SK-N-SH treated with all-trans-retinoic acid at 6 μM for 48 hours (cell line): ENCODE results near the gene NHERF2.

Experiments
- ATAC-seq: fragments of 200-7000 bp; cut with Tn5 transposase; 3 replicates; pipeline ENCODE4 v1.9.1; 2020; ENCODE audit warnings: mild to moderate bottlenecking, moderate library complexity
- ARNTL ChIP-seq: fragments of 450-650 bp; formaldehyde crosslinking; IDR thresholded peaks from 2 replicates; pipeline ENCODE4 v1.5.0; 2020; ENCODE audit warnings: low read depth, mild to moderate bottlenecking, moderate library complexity, borderline replicate concordance
- CREB5 ChIP-seq: fragments of 250-450 bp; sonication (Bioruptor Pico); IDR thresholded peaks from 2 replicates; pipeline ENCODE4 v1.5.1; 2020; ENCODE audit warnings: low read depth, mild to moderate bottlenecking, moderate library complexity
- CSDC2 ChIP-seq: fragments of 250-450 bp; sonication (Bioruptor Pico); IDR thresholded peaks from 2 replicates; pipeline ENCODE4 v1.5.0; 2020; ENCODE audit warnings: mild to moderate bottlenecking, moderate library complexity
- ESRRG ChIP-seq: fragments of 250-450 bp; sonication (Bioruptor Pico); IDR thresholded peaks from 2 replicates; pipeline ENCODE4 v1.6.1; 2021; ENCODE audit warnings: mild to moderate bottlenecking
- GLIS3 ChIP-seq: fragments of 250-450 bp; sonication (Bioruptor Pico); IDR thresholded peaks from 2 replicates; pipeline ENCODE4 v1.5.0; 2020; ENCODE audit warnings: mild to moderate bottlenecking, moderate library complexity
- ISL1 ChIP-seq: fragments of 250-450 bp; sonication (Bioruptor Pico); IDR thresholded peaks from 2 replicates; pipeline ENCODE4 v2.1.2; 2022; ENCODE audit warnings: mild to moderate bottlenecking, moderate library complexity
- OSR1 ChIP-seq: fragments of 250-450 bp; sonication (Bioruptor Pico); IDR thresholded peaks from 2 replicates; pipeline ENCODE4 v1.8.0; 2022; ENCODE audit warnings: moderate library complexity, mild to moderate bottlenecking, inconsistent platforms
- POU6F1 ChIP-seq: fragments of 250-450 bp; sonication (Bioruptor Pico); IDR thresholded peaks from 2 replicates; pipeline ENCODE4 v1.8.0; 2021; ENCODE audit warnings: low read depth, mild to moderate bottlenecking, moderate library complexity, borderline replicate concordance
- SNAI2 ChIP-seq: fragments of 250-450 bp; sonication (Bioruptor Pico); IDR thresholded peaks from 2 replicates; pipeline ENCODE4 v1.5.0; 2020; ENCODE audit warnings: mild to moderate bottlenecking, moderate library complexity
- TCF4 ChIP-seq: fragments of 250-450 bp; sonication (Bioruptor Pico); IDR thresholded peaks from 2 replicates; pipeline ENCODE4 v1.8.0; 2021; ENCODE audit warnings: mild to moderate bottlenecking, moderate library complexity, borderline replicate concordance
- TOX ChIP-seq: fragments of 250-450 bp; sonication (Bioruptor Pico); IDR thresholded peaks from 2 replicates; pipeline ENCODE4 v1.8.0; 2021; ENCODE audit warnings: mild to moderate bottlenecking, moderate library complexity, borderline replicate concordance
- ZC3H10 ChIP-seq: fragments of 250-450 bp; sonication (Bioruptor Pico); IDR thresholded peaks from 2 replicates; pipeline ENCODE4 v1.5.1; 2021; ENCODE audit warnings: mild to moderate bottlenecking, moderate library complexity
- ZFP3 ChIP-seq: fragments of 250-450 bp; sonication (Bioruptor Pico); IDR thresholded peaks from 2 replicates; pipeline ENCODE4 v1.5.0; 2020; ENCODE audit warnings: mild to moderate bottlenecking, moderate library complexity
- ZFP30 ChIP-seq: fragments of 450-650 bp; formaldehyde crosslinking; IDR thresholded peaks from 2 replicates; pipeline ENCODE4 v1.5.0; 2022; ENCODE audit warnings: mild to moderate bottlenecking, moderate library complexity
- ZNF565 ChIP-seq: fragments of 450-650 bp; formaldehyde crosslinking; conservative IDR thresholded peaks from 2 replicates; pipeline ENCODE4 v1.5.0; 2020; ENCODE audit warnings: low read depth, mild to moderate bottlenecking, moderate library complexity
- ZNF70 ChIP-seq: fragments of 450-650 bp; formaldehyde crosslinking; IDR thresholded peaks from 2 replicates; pipeline ENCODE4 v1.5.0; 2020; ENCODE audit warnings: mild to moderate bottlenecking, moderate library complexity
- ZNF8 ChIP-seq: fragments of 450-650 bp; formaldehyde crosslinking; IDR thresholded peaks from 2 replicates; pipeline ENCODE4 v1.5.0; 2020; ENCODE audit warnings: mild to moderate bottlenecking, moderate library complexity
- TF ChIP-seq, protein P1 (sequence below): fragments of 250-450 bp; sonication (Bioruptor Pico); IDR thresholded peaks from 2 replicates; pipeline ENCODE4 v1.5.0; 2020; ENCODE audit warnings: mild to moderate bottlenecking, moderate library complexity
- TF ChIP-seq, protein P2 (sequence below): fragments of 250-450 bp; sonication (Bioruptor Pico); IDR thresholded peaks from 2 replicates; pipeline ENCODE4 v1.8.0; 2020; ENCODE audit warnings: mild to moderate bottlenecking, moderate library complexity, borderline replicate concordance

NHERF2 gene

GRCh38 chr16:2074071-2074470, 47.4 kb downstream of the NHERF2 start:
- TF ChIP-seq ZNF8 (CRISPR knock-in tag) (no peak), SNAI2 (CRISPR knock-in tag) (no peak), ARNTL (CRISPR knock-in tag) (no peak), POU6F1 (CRISPR knock-in tag) (no peak), ZFP3 (CRISPR knock-in tag) (no peak), GLIS3 (CRISPR knock-in tag) (no peak), OSR1 (CRISPR knock-in tag) (no peak), ZC3H10 (no peak), TCF4 (CRISPR knock-in tag) (no peak), ZFP30 (CRISPR knock-in tag) (no peak), CSDC2 (CRISPR knock-in tag) (no peak)
- TF ChIP-seq, protein P1, sequence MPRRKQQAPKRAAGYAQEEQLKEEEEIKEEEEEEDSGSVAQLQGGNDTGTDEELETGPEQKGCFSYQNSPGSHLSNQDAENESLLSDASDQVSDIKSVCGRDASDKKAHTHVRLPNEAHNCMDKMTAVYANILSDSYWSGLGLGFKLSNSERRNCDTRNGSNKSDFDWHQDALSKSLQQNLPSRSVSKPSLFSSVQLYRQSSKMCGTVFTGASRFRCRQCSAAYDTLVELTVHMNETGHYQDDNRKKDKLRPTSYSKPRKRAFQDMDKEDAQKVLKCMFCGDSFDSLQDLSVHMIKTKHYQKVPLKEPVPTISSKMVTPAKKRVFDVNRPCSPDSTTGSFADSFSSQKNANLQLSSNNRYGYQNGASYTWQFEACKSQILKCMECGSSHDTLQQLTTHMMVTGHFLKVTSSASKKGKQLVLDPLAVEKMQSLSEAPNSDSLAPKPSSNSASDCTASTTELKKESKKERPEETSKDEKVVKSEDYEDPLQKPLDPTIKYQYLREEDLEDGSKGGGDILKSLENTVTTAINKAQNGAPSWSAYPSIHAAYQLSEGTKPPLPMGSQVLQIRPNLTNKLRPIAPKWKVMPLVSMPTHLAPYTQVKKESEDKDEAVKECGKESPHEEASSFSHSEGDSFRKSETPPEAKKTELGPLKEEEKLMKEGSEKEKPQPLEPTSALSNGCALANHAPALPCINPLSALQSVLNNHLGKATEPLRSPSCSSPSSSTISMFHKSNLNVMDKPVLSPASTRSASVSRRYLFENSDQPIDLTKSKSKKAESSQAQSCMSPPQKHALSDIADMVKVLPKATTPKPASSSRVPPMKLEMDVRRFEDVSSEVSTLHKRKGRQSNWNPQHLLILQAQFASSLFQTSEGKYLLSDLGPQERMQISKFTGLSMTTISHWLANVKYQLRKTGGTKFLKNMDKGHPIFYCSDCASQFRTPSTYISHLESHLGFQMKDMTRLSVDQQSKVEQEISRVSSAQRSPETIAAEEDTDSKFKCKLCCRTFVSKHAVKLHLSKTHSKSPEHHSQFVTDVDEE (CRISPR knock-in tag) = no peak
- TF ChIP-seq, protein P2, sequence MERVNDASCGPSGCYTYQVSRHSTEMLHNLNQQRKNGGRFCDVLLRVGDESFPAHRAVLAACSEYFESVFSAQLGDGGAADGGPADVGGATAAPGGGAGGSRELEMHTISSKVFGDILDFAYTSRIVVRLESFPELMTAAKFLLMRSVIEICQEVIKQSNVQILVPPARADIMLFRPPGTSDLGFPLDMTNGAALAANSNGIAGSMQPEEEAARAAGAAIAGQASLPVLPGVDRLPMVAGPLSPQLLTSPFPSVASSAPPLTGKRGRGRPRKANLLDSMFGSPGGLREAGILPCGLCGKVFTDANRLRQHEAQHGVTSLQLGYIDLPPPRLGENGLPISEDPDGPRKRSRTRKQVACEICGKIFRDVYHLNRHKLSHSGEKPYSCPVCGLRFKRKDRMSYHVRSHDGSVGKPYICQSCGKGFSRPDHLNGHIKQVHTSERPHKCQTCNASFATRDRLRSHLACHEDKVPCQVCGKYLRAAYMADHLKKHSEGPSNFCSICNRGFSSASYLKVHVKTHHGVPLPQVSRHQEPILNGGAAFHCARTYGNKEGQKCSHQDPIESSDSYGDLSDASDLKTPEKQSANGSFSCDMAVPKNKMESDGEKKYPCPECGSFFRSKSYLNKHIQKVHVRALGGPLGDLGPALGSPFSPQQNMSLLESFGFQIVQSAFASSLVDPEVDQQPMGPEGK (CRISPR knock-in tag) = no peak
- TF ChIP-seq, all 23 proteins: peak for 0
- no peak for ATAC-seq

DNA sequence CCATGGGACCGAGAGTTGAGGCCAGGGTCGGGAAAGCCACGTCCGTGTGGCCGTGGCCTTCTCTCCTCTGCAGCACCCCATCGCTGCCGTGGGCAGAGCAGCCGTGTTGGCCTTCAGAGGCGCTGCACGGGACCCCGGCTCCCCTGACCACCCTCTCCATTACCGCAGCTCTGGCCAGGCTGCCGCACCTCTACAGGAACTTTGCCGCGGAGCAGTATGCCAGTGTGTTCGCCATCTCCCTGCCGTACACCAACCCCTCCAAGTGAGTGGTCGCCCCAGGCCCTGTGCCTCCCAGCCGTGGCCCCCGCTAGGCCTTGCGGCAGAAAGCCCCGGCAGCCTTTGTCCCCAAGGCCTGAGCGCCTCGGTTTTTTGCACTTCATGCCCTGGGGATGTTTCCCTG, 48.9 kb downstream of the NHERF2 start:
- TF ChIP-seq ZFP30 (CRISPR knock-in tag) = no peak
- TF ChIP-seq SNAI2 (CRISPR knock-in tag) = no peak
- no peak for TF ChIP-seq ESRRG (CRISPR knock-in tag)
- TF ChIP-seq ZNF565 (CRISPR knock-in tag) = no peak
- no peak for TF ChIP-seq CSDC2 (CRISPR knock-in tag)
- TF ChIP-seq OSR1 (CRISPR knock-in tag) = no peak
- no peak for TF ChIP-seq ZNF70
- no peak for TF ChIP-seq GLIS3 (CRISPR knock-in tag)
- TF ChIP-seq, protein P2 (CRISPR knock-in tag) = no peak
- TF ChIP-seq TOX (CRISPR knock-in tag) = no peak
- TF ChIP-seq ISL1 (CRISPR knock-in tag) = no peak
- ATAC-seq = no peak

DNA sequence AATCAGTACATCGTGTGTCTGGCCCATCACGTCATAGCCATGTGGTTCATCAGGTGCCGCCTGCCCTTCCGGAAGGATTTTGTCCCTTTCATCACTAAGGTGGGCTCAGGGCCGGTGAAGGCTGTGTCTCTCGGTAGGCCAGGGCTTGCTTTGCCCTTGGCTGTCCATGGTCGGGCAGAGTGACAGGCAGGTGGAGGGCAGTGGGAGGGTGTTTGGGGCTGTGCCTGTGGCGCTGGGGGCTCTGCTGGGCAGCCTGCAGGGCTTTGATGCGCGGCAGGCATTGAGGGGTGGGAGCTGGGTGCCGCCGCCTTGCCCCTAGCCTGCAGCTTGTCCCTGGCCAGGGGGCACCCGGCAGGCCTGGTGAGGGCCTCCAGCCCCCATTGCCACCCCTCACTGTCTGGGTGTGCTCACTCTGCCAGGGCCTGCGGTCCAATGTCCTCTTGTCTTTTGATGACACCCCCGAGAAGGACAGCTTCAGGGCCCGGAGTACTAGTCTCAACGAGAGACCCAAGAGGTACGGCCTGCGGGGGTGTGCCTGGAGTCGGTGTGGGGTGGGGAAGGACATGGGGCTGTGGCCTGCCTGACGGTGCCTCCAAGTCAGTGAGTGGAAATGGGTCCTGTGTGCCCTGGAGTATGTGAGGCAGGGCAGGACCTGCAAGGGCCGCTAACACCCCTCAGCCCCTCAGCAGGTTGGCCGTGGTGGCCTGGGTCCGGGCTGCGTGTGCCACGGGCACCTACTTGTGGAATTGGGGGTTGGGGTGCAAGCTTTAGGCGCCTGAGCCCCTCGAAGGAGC, 49.6 kb downstream of the NHERF2 start:
- no peak for ATAC-seq
- no peak for TF ChIP-seq CREB5 (CRISPR knock-in tag)
- TF ChIP-seq POU6F1 (CRISPR knock-in tag) = no peak
- TF ChIP-seq GLIS3 (CRISPR knock-in tag) = no peak
- no peak for TF ChIP-seq TCF4 (CRISPR knock-in tag)
- TF ChIP-seq ZFP30 (CRISPR knock-in tag) = no peak
- TF ChIP-seq, protein P2 (CRISPR knock-in tag) = no peak
- TF ChIP-seq ZC3H10 = no peak
- TF ChIP-seq ZNF565 (CRISPR knock-in tag) = no peak
- TF ChIP-seq ARNTL (CRISPR knock-in tag) = no peak
- TF ChIP-seq ISL1 (CRISPR knock-in tag) = no peak
- no peak for TF ChIP-seq TOX (CRISPR knock-in tag)
- no peak for TF ChIP-seq CSDC2 (CRISPR knock-in tag)
- no peak for TF ChIP-seq ZNF70
- TF ChIP-seq OSR1 (CRISPR knock-in tag) = no peak
- no peak for TF ChIP-seq SNAI2 (CRISPR knock-in tag)
- no peak for TF ChIP-seq ZFP3 (CRISPR knock-in tag)
- no peak for TF ChIP-seq ZNF8 (CRISPR knock-in tag)
